GM20431 (cell line): Measurements from ENCODE around the gene ARVCF.

Source experiments
- in situ Hi-C: fragments of 300-500 bp; cut with MseI, MboI; formaldehyde crosslinking; loops from one replicate; pipeline ENCODE4 v1.15.0; 2020; ENCODE audit warnings: low sequenced_read_pairs; ENCODE audit not compliant: unreplicated experiment

ARVCF gene

GRCh38 chr22:20003304-20003703, 13.3 kb downstream of the ARVCF start:
- in situ Hi-C loops: no loop called here

GRCh38 chr22:20002636-20003035, 14.0 kb downstream of the ARVCF start:
- in situ Hi-C loops: no loop called here

- in situ Hi-C loops: no loop called here
Measured at GRCh38 chr22:20002128-20002527, 14.5 kb downstream of the ARVCF start.

- in situ Hi-C loops: no loop called here
Measured at GRCh38 chr22:20001082-20001638, 15.5 kb downstream of the ARVCF start.

GRCh38 chr22:20000246-20001081, 16.2 kb downstream of the ARVCF start:
- in situ Hi-C loops: no loop called here

- in situ Hi-C loops: no loop called here
Measured at GRCh38 chr22:19998991-19999820, 17.4 kb downstream of the ARVCF start.

- in situ Hi-C loops: no loop called here
Measured at GRCh38 chr22:19998232-19998951, 18.2 kb downstream of the ARVCF start.

GRCh38 chr22:19997561-19998231, 18.9 kb downstream of the ARVCF start:
- in situ Hi-C loops: no loop called here

GRCh38 chr22:19996694-19997384, 19.8 kb downstream of the ARVCF start:
- in situ Hi-C loops: no loop called here

GRCh38 chr22:19995611-19996339, 20.8 kb downstream of the ARVCF start:
- in situ Hi-C loops: no loop called here

GRCh38 chr22:19994851-19995610, 21.6 kb downstream of the ARVCF start:
- in situ Hi-C loops: no loop called here

- in situ Hi-C loops: no loop called here
Measured at GRCh38 chr22:19993926-19994325, 22.7 kb downstream of the ARVCF start.

- in situ Hi-C loops: no loop called here
Measured at GRCh38 chr22:19992921-19993355, 23.7 kb downstream of the ARVCF start.

- in situ Hi-C loops: no loop called here
Measured at GRCh38 chr22:19992481-19992911, 24.1 kb downstream of the ARVCF start.

- in situ Hi-C loops: no loop called here
Measured at GRCh38 chr22:19991645-19992451, 24.8 kb downstream of the ARVCF start.

GRCh38 chr22:19991395-19991644, 25.3 kb downstream of the ARVCF start:
- in situ Hi-C loops: no loop called here
